ENCODE data around the gene ARPC5L. TPM values are rescaled to one million over a fixed set of nuclear protein-coding genes. Genes with fewer than 3 reads are reported as not detected.
A peak's percentile ranks its signal among the peaks of the same experiment; 100 is the strongest.

Gene ARPC5L
- total and polyA plus RNA-seq, 2 of the 8 experiments (the other 6 are each of a cell fraction or from before 2014, with no cell fraction given), result 34.1 to 50.6 TPM

DNA sequence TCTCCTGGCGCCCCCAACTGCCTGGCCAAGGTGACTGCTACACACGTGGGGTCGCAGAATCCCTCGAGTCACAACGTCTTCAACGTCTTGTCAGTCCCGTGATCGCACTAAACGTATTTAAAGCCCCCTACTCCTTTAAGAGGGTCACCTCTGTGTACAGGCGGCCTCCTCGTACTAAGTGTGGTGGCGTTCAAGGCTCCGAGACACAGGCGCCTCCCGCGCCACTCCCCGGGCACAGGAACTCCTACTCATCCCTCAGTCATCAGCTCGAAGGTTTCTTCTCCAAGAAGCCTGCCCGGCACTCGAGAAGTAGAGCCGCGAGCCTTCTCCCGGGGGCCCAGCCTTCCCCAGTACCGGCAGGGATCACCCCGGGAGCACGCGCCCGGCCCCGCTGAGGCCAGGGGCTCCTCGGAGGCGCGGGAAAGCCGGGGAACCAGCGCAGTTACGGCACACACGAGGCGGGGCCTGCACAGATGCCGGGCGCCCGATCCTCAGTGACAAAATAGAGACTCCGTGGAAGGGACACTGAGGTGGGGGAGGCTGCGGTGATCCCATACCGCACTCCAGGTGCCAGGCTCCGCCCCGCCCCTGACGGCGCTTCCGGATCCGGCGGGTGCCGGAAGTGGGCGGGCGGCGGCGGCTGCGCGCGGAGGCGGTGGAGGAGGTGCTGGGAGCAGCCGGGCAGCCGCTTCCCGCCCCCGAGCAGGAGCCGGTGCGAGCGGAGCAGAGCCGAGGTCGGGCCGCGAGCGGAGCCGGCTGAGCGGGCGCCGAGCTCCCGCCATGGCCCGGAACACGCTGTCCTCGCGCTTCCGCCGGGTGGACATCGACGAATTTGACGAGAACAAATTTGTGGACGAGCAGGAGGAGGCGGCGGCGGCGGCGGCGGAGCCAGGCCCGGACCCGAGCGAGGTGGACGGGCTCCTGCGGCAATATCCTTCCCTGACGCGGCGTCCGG lies 6.9 kb downstream of the ARPC5L start (continued):
- TF ChIP-seq SAP30 (IDR thresholded peaks at IDR 0.05; ENCODE audit: insufficient read depth, insufficient replicate concordance, low read length) (peak; percentile 96), BRCA1 (IDR thresholded peaks at IDR 0.05; ENCODE audit: low read depth, low read length) (no peak), RBBP5 (IDR thresholded peaks at IDR 0.05; ENCODE audit: borderline replicate concordance, low read depth, low read length) (0 out of 2 replicates have a peak, but pooled peaks have one; percentile 13), BCL11A (IDR thresholded peaks at IDR 0.05; ENCODE audit: low read depth in 2 of 2, low read length in 2 of 2) (no peak), POLR2AphosphoS5 (IDR thresholded peaks at IDR 0.05; ENCODE audit: low read depth, low read length) (peak; percentile 68), FOSL1 (IDR thresholded peaks at IDR 0.05; ENCODE audit: insufficient read depth, low read depth, low read length) (no peak), JUN (IDR thresholded peaks at IDR 0.05; ENCODE audit: low read depth, low read length) (no peak), SP1 (IDR thresholded peaks at IDR 0.05; ENCODE audit: low read depth, low read length) (peak; percentile 50; the same call in 1 of the 2 replicates), MAFK (IDR thresholded peaks at IDR 0.05; ENCODE audit: low read depth, low read length) (no peak), BACH1 (IDR thresholded peaks at IDR 0.05; ENCODE audit: low read length) (no peak), RAD21 (IDR thresholded peaks at IDR 0.05 in 1 of 2, conservative IDR thresholded peaks at IDR 0.05 in 1 of 2; ENCODE audit: low read depth in 2 of 2, low read length in 2 of 2) (no peak; a peak in 1 of 4 replicates), TEAD4 (IDR thresholded peaks at IDR 0.05; ENCODE audit: low read depth, low read length) (peak; percentile 7; the same call in 1 of the 2 replicates), SIRT6 (IDR thresholded peaks at IDR 0.05; ENCODE audit: low read length) (no peak), E2F6 (IDR thresholded peaks at IDR 0.05) (peak; percentile 73; the same call in 1 of the 2 replicates), HDAC2 (IDR thresholded peaks at IDR 0.05; ENCODE audit: borderline replicate concordance in 1 of 2, low read depth in 2 of 2, low read length in 2 of 2) (peak in 1 of 2 experiments; percentile 30; a peak in 2 of 4 replicates), PHF8 (conservative IDR thresholded peaks at IDR 0.05; ENCODE audit: low read depth, low read length) (peak; percentile 90), EGR1 (IDR thresholded peaks at IDR 0.05; ENCODE audit: borderline replicate concordance, low read depth, low read length) (peak; percentile 86), KDM4A (IDR thresholded peaks at IDR 0.05; ENCODE audit: low read depth, low read length, severe bottlenecking) (peak; percentile 72), CTBP2 (IDR thresholded peaks at IDR 0.05; ENCODE audit: borderline replicate concordance, insufficient read depth, insufficient read length, low read length) (no peak), ASH2L (IDR thresholded peaks at IDR 0.05; ENCODE audit: low read length) (peak; percentile 52)
- TF ChIP-seq, protein P1, sequence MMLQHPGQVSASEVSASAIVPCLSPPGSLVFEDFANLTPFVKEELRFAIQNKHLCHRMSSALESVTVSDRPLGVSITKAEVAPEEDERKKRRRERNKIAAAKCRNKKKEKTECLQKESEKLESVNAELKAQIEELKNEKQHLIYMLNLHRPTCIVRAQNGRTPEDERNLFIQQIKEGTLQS (IDR thresholded peaks at IDR 0.05; ENCODE audit: insufficient read depth, low read depth, low read length), result no peak

Data from H1 (cell line).